GM21390 (cell line): ENCODE measurements around the gene LAMTOR4.
"Not testable (repeated sequence)": the region's sequence is repeated elsewhere in the genome, so short reads cannot be mapped to it uniquely, and the experiment has no call there.

Experiments used
- ATAC-seq: cut with Tn5 transposase; IDR thresholded peaks from one replicate; pipeline ENCODE4 v1.9.1; 2021; ENCODE audit not compliant: unreplicated experiment

Gene LAMTOR4

DNA sequence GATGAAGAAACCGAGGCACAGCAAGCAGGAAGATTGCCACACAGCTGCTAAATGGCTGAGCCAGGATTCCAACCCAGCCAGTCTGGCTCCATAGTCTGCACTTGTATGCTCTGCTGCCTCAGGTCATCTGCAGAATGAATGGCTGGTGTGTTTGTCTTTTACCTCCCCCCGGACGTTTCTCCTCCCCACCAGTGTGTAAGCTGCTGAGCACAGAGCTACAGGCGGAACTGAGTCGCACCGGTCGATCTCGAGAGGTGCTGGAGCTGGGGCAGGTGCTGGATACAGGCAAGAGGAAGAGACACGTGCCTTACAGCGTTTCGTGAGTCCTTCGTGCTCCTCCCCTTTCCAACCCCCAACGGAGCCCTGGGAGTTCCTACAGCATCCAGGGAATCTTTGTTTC, 26.7 kb upstream of the LAMTOR4 start:
- no peak for ATAC-seq

DNA sequence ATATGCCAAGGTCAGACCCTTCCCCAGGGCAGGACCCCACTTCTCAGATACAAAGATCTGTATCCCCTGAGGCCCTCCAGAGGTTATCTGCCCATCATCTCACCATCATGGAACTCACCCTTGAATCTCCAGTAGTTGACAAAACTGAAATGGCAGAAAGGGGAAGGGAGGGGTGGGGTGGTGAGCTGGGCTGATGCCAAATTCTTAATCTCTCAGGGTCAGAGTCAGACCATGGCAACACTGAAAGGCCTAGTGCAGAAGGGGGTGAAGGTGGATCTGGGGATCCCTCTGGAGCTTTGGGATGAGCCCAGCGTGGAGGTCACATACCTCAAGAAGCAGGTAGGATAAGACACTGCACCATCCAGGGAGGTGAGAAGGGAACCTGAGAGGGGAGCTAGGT, 26.1 kb upstream of the LAMTOR4 start:
- ATAC-seq: no peak

DNA sequence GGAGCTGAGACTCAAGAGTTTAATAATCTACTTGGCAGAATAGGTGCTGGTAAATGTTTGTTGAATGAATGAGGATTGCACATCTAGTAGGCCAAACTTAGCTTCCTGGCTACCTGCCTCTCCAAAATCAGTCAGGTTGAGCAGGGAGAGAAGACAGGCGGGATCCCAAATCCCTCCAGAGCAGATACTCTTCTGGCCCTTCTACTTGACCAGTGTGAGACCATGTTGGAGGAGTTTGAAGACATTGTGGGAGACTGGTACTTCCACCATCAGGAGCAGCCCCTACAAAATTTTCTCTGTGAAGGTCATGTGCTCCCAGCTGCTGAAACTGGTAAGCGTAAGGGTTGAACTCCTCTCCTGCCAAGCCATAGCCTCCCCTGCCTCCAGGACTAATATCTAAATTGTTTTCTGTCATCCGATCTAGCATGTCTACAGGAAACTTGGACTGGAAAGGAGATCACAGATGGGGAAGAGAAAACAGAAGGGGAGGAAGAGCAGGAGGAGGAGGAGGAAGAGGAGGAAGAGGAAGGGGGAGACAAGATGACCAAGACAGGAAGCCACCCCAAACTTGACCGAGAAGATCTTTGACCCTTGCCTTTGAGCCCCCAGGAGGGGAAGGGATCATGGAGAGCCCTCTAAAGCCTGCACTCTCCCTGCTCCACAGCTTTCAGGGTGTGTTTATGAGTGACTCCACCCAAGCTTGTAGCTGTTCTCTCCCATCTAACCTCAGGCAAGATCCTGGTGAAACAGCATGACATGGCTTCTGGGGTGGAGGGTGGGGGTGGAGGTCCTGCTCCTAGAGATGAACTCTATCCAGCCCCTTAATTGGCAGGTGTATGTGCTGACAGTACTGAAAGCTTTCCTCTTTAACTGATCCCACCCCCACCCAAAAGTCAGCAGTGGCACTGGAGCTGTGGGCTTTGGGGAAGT, 24.2 kb upstream of the LAMTOR4 start:
- ATAC-seq: no peak

DNA sequence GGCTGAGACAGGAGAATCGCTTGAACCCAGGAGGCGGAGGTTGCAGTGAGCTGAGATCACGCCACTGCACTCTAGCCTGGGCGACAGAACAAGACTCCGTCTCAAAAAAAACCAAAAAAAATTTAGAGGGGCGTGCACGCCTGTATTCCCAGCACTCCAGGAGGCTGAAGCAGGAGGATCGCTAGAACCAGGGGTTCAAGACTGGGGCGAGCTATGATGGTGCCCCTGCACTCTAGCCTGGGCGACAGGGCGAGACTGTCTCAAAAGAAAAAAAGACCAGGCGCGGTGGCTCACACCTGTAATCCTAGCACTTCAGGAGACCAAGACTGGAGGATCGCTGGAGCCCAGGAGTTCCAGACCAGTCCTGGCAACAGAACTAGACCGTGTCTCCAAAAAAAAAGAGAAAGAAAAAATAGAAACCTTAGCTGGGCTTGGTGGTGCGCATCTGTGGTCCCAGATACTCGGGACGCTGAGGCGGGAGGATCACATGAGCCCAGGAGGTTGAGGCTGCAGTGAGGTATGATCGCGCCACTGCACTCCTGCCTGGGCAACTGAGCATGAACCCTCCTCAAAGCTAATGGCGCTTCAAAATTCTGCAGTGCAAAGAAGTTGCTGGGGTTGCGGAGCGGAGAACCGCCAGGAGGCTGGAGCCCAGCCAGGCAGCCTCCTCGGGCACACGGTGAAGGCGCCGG, 22.3 kb upstream of the LAMTOR4 start:
- ATAC-seq: peak; percentile 24

DNA sequence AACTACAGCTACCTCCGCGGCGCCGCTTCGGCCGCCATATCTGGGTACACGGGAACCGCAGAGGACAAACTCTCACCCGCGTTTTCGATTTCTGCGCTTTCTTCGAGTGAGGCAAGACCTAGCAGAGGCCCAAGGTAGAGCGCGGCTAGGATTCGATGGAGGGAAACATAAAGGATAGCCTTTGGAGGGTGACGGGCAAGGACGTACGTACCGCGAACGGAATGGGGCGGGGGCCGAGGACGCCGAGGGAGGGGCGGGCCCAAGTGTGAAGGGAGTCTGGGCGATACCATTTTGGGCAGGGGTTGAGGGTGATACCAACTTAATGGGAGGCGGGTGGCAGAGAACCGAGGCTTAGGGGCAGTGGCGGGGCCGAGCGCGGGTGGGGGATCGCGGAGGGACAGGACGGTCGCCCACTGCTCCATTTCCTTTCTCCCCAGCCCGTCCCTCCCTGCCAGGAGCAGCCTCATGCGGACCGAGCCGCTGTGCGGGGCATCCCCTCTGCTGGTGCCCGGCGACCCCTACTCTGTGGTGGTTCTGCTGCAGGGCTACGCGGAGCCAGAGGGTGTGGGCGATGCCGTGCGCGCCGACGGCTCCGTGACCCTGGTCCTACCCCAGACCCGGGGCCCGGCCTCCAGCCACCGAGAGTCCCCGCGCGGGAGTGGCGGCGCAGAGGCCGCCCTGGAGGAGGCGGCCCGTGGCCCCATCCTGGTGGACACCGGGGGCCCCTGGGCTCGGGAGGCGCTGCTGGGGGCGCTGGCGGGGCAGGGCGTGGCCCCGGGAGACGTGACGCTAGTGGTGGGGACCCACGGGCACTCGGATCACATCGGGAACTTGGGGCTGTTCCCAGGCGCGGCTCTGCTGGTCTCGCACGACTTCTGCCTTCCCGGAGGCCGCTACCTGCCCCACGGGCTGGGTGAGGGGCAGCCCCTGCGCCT, 21.5 kb upstream of the LAMTOR4 start, which contains the start of gene MBLAC1:
Gene MBLAC1 (plus strand): TSS at position 37 of the 935 bp plus-strand sequence. CDS start 429 bp downstream, at position 466.
- peak; percentile 59 for ATAC-seq

DNA sequence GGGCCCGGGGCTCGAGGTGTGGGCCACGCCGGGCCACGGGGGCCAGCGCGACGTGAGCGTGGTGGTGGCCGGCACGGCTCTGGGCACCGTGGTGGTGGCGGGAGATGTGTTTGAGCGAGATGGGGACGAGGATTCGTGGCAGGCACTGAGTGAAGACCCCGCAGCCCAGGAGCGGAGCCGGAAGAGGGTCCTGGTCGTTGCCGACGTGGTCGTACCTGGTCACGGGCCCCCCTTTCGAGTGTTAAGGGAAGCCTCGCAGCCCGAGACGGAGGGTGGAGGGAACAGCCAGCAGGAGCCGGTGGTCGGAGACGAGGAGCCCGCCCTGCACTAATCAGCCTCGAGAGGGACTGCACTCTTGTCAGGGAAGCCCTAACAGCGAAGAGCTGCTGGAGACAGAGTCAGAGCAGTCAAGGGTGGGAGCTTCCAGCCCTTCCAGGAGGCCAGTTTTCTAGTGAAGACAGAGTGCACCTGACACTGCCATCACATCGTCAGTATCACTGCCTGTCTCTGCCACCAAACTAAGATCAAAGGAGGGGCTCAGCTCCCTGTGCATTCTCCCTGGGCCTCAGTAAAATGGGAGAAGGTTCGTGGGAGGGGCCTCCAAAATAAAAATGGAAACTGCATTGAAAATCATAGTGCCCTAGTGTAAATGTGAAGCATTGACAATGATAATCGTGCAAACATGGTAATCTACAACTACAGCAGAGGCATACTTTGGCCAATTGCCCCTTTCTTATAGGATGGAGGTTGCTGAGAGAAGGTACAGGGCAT, 20.7 kb upstream of the LAMTOR4 start:
- ATAC-seq: no peak

DNA sequence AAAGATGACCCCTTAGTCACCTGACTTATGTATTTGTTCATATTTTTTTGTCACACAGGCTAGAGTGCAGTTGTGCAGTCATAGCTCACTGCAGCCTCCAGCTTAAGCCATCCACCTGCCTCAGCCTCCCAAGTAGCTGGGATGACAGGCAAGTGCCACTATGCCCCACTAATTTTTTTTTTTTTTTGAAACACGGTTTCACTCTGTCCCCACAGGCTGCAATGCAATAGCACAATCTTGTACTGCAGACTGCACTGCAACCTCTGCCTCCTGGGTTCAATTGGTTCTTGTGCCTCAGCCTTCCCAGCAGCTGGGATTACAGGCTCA, 20.1 kb upstream of the LAMTOR4 start:
- no peak for ATAC-seq

DNA sequence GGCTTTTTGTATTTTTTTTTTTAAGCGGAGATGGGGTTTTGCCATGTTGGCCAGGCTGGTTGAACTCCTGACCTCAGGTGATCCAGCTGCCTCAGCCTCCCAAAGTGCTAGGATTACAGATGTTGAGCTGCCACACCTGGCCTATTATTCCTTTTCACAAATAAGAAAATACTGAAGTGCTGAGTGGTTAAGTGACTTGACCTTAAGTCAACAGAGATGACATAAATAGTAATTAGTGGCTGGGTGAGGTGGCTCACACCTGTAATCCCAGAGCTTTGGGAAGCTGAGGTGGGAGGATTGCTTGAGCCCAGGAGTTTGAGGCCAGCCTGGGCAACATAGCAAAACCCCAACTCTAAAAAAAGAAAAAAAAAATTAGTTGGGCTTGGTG, 18.5 kb upstream of the LAMTOR4 start:
- ATAC-seq: not testable (repeated sequence)

DNA sequence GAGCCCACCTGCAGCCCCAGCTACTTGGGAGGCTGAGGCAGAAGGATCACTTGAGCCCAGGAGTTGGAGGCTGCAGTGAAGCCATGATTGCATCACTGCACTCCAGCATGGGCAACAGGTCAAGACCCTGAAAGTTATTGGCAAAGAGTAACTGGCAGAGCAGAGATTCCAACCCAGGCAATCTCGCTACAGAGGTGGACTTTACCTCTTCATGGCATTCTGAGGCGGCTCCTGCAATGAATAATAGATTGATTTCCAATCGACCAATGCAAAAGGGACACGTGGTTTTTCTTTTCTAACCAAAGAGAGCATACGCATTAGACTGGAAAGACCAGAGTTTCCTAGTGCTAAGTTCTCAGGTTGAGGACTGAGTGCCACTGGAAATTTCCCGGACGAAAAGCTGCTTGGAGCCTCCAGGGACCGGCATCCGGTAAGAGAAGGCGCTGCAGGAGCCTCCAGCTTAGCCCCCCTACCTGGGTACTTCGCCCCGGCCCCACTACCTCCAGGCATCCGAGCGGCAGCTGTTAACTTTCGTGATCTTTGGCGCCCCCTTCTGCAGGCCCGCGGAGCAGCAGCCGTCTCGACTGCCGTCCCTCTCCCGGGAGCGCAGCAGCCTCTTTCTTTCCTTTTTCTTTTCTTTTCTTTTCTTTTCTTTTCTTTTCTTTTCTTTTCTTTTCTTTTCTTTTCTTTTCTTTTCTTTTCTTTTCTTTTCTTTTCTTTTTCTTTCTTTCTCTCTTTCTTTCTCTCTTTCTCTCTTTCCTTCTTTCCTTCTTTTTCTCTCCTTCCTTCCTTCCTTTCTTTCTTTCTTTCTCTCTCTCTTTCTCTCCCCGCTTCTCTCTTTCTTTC, 17.9 kb upstream of the LAMTOR4 start:
- no peak for ATAC-seq

DNA sequence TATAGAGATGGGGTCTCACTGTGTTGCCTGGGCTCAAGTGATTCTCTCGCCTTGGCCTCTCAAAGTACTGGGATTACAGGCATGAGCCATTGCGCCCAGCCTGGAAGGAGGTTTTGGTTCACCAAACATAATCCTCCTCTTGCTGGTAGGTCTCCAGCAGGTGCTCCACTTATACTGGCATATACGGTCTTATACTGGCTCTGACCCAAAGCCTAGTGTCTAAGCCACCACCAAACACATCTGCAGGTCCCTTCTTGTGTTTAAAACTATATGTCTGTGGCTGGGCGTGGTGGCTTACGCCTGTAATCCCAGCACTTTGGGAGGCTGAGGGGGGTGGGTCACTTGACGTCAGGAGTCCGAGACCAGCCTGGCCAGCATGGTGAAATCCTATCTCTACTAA, 16.6 kb upstream of the LAMTOR4 start:
- ATAC-seq: no peak

DNA sequence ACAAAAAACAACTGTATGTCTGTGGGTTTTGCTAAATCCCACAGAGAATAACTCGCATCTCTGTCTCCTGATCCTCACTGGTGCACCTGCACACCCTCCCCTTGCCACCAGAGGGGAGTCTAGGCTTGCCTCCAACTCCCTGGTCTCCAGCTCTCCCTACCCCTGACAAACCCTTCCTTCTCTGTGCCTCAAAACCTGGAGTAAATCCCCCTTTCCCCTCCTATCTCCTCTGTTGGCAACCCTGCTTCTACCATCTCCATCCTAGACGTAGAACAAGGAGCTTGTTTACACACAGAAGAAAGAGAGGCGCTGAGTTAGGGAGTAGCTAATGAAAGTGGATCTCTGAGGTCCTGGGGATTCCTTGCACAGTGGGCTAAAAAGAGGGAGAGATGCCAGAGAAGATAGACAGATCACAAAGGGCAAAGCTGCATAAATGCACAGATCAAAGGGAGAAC, 16.0 kb upstream of the LAMTOR4 start:
- no peak for ATAC-seq

DNA sequence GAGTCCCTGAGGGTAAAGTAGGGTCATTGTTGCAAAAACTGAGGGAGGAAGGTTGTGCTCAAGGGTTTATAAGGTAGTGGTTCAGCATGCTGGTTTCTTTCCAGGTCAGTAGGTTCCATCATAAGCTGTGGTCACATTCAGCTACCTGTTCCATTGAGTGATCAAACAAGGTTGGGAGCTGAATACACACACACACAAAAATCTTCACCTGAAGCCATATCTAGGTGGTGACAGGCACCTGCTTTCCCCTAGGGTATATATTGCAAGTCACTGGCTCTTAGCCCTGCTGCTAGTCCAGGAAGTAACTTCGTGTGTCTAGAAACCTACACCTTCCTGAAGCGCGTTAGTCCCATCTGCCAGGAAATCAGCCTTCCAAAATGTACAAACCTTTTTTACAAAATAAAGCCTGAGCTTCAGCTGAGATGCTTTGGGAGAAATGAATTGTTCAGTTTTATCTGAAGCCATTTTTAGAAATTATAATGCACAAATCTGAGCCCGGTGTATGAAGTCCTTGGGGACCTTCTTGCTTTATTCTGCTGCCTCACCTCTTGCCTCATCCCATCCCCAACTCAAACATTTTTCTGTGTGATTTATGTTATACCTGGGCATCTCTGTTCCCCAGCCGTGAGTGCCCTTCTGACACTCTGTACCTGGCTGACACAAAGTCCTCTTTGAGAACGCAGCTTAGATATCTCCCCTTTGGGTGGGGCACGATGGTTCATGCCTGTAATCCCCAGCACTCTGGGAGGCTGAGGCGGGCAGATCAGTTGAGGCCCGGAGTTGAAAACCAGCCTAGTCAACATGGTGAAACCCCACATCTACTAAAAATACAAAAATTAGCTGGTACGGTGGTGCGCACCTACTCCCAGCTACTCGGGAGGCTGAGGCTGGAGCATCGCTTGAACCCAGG, 10.6 kb upstream of the LAMTOR4 start:
- no peak for ATAC-seq

DNA sequence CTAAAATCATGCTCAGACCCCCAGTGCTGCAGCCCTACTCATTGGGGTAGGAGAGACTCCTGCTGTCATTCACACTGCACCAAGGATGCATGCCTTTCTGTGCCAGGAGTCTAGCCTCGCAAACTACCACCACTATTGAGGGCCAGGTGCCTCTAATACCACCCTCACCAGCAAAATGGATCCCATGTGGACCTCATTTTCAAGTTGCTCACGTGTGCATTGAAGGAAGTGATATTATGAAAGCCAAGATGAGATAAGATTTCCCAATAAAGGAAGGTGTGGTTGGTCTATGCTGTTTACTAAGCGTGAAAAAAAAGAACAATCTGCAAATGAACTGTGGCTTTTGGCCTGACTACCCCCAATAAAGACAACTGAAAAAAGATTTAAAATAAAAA, 7.2 kb upstream of the LAMTOR4 start:
- no peak for ATAC-seq

DNA sequence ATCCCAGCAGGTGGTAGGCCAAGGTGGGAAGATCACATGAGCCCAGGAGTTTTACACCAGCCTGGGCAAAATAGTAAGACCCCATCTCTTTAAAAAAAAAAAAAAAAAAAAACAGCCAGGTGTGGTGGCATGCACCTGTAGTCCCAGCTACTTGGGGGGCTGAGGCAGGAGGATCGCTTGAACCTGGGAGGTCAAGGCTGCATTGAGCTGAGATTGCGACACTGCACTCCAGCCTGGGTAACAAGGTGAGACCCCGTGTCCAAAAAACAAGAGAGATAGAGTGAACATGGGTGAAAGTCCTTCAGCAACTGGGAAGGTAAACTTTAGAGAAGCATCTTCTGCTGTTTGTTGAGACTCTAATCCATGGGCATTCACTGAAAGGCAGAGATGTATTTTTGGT, 6.3 kb upstream of the LAMTOR4 start:
- no peak for ATAC-seq

DNA sequence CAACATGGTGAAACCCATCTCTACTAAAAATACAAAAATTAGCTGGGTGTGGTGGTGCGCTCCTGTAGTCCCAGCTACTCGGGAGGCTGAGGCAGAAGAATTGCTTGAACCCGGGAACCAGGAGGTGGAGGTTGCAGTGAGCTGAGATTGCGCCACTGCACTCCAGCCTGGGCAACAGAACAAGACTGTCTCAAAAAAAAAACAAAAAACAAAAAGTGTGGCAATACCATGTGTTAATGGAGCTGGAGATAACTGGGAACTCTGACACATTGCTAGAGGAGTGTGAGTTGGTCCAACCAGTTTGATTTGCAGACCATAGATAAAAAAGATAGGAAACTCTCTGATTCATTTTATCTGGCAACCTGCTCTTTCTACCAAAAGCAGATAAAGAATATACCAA, 2.4 kb upstream of the LAMTOR4 start:
- not testable (repeated sequence) for ATAC-seq

DNA sequence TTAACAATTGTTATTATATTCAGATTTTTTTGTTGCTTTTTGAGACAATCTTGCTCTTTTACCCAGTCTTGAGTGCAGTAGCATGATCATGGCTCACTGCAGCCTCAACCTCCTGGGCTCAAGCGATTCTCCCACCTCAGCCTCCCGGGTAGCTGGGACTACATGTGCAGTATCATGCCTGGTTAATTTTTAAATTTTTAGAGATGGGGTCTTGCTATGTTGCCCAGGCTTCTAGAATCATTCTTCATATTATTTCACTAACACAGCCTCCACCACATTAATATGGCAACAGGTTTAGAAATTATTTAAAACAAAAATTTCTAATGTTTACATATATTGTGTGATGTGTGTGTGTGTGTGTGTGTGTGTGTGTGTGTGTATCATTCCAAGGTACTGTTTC, 1.4 kb upstream of the LAMTOR4 start:
- ATAC-seq: no peak

DNA sequence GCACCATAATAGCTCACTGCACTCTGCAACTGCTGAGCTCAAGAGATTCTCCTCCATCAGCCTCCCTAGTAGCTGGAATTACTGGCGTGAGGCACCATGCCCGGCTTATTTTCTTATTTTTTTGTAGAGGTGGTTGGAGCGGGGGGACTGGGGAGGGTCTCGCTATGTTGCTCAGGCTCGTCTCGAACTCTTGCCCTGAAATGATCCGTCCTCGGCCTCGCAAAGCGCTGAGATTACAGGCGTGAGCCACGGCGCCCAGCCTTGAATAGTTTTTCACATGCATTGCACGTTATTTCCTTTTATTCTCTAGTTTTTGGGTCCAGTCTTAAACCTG, 526 bp upstream of the LAMTOR4 start:
- peak; percentile 3 for ATAC-seq

DNA sequence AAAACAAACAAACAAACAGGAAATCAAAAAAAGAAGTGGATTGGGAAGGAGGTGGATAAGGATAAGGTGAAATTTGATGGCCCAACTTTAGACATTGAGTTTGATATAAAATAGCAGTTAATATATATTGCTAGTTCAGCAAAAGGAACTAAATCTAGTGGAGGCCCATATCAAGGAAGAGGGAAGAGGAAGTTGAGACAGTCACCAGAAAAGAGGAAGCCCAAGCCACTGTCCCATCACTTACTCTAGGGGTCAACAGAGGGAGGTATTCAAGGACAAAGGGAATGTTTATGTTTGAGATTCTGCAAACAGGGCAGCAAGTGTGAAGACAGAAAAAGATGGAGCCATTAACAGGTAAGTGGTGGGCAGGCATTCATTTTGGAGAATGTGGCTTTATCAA, 3.7 kb downstream of the LAMTOR4 start:
- no peak for ATAC-seq
